Esophagus muscularis mucosa (tissue), 4 donors: ENCODE data around the gene JADE1. TPM values are rescaled to one million over a fixed set of nuclear protein-coding genes. Genes with fewer than 3 reads are reported as not detected.

Experiments
- DNase-seq: peaks from one replicate; pipeline ENCODE4 v3.0.0-alpha.2; 2017; ENCODE audit errors: extremely low spot score
- H3K27ac ChIP-seq, 4 donors: fragments of 200-600 bp; sonication (generic); replicated peaks in 1 of 4; 1 replicate in 3 of 4; 2 replicates in 1 of 4; pipeline ENCODE4 v1.5.1; 2016 to 2019; ENCODE audit warnings: mild to moderate bottlenecking in 1 of 4
- H3K27me3 ChIP-seq, 4 donors: fragments of 200-600 bp; sonication (generic); one replicate each; pipeline versions ENCODE4 v1.5.1 to v1.6.0; 2016 to 2019
- H3K36me3 ChIP-seq, 4 donors: fragments of 200-600 bp; sonication (generic); one replicate each; pipeline ENCODE4 v1.5.1; 2016 to 2019
- H3K4me1 ChIP-seq, 4 donors: fragments of 200-600 bp; sonication (generic); one replicate each; pipeline ENCODE4 v1.5.1; 2016 to 2019
- H3K4me3 ChIP-seq, 4 donors: fragments of 200-600 bp; sonication (generic); 1 replicate in 2 of 4; 2 replicates in 2 of 4; pipeline ENCODE4 v1.5.1; 2016 to 2019; ENCODE audit warnings: mild to moderate bottlenecking in 4 of 4, moderate library complexity in 1 of 4
- H3K9me3 ChIP-seq, 4 donors: fragments of 200-600 bp; sonication (generic); 1 replicate in 3 of 4; 2 replicates in 1 of 4; pipeline ENCODE4 v1.5.1; 2016 to 2019
- EP300 ChIP-seq: sonication (generic); formaldehyde crosslinking; IDR thresholded peaks from one replicate; pipeline ENCODE4 v1.6.1; 2017; ENCODE audit warnings: antibody characterized with exemption
- POLR2A ChIP-seq: fragments of 450-650 bp; IDR thresholded peaks from one replicate; pipeline ENCODE4 v1.6.1; 2017; ENCODE audit warnings: antibody characterized with exemption, moderate library complexity, mild to moderate bottlenecking, low read depth
- POLR2AphosphoS5 ChIP-seq, 2 donors: sonication (generic); formaldehyde crosslinking; IDR thresholded peaks; one replicate each; pipeline ENCODE4 v1.6.1; 2017; ENCODE audit warnings: antibody characterized with exemption in 2 of 2
- WGBS: methylation state at CpG from one replicate; pipeline ENCODE4 v1.1.5; 2018; 5-methylcytosine and 5-hydroxymethylcytosine counted together
- intact Hi-C: fragments of 100-400 bp; cut with DNase I; formaldehyde crosslinking; loops from one replicate; pipeline ENCODE4 v1.15.1; 2023
- total RNA-seq, 4 donors: library from RNA; depleted of rRNA; stranded (reverse); fragments of >200 nt; gene quantifications; one replicate each; pipeline versions ENCODE4 v1.1.0 to v1.2.1, GENCODE V29; 2016
- TF ChIP-seq, protein P1 (sequence below), 3 experiments: fragments of 200-600 bp in 2 of 3; fragments of 450-650 bp in 1 of 3; sonication (generic) in 2 of 3; IDR thresholded peaks; one replicate each; pipeline ENCODE4 v1.5.1; 2017 to 2019; ENCODE audit warnings: antibody characterized with exemption in 3 of 3, mild to moderate bottlenecking in 2 of 3, moderate library complexity in 1 of 3

JADE1 gene
- total RNA-seq, 4 donors from 2014 or later, result 40.8 to 60.1 (median 52.0) TPM

DNA sequence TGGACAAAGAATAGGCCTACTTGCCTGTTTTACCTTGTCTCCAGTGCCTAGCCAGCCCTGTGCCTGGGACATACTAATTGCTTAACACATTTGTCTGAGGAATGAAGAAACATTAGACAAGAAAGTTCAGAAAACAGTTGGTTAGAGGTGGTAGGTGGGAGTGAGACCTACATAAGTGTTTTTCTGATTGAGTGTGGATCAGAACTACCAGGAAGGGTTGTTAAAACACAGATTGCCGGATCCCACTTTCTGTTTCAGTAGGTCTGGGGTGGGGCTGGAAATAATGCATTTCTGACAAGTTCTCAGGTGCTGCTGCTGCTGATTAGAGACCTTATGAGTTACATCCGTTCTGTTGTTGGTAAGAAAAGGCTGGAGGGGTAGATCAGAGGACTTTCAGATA, 5.7 kb upstream of the JADE1 start:
- H3K4me3 ChIP-seq, result no peak overlapping the region
- no peaks in the 10 kb centered on the region for H3K27me3 ChIP-seq
- TF ChIP-seq POLR2AphosphoS5 (IDR thresholded peaks at IDR 0.05), result no peak
- TF ChIP-seq, protein P1, sequence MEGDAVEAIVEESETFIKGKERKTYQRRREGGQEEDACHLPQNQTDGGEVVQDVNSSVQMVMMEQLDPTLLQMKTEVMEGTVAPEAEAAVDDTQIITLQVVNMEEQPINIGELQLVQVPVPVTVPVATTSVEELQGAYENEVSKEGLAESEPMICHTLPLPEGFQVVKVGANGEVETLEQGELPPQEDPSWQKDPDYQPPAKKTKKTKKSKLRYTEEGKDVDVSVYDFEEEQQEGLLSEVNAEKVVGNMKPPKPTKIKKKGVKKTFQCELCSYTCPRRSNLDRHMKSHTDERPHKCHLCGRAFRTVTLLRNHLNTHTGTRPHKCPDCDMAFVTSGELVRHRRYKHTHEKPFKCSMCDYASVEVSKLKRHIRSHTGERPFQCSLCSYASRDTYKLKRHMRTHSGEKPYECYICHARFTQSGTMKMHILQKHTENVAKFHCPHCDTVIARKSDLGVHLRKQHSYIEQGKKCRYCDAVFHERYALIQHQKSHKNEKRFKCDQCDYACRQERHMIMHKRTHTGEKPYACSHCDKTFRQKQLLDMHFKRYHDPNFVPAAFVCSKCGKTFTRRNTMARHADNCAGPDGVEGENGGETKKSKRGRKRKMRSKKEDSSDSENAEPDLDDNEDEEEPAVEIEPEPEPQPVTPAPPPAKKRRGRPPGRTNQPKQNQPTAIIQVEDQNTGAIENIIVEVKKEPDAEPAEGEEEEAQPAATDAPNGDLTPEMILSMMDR (IDR thresholded peaks at IDR 0.05), result no peak
- TF ChIP-seq EP300, result no peak
- no peak for DNase-seq
- WGBS, result 91% methylated on average over 2 of the region's 2 CpGs
- H3K9me3 ChIP-seq, result no peaks in the 10 kb centered on the region
- H3K27ac ChIP-seq, result no peak overlapping the region
- no peaks in the 10 kb centered on the region for H3K36me3 ChIP-seq
- intact Hi-C loops, result no loop called here
- H3K4me1 ChIP-seq, result peaks cover 0 to 4% (median 2%) of the 10 kb centered on the region in 4 donors

DNA sequence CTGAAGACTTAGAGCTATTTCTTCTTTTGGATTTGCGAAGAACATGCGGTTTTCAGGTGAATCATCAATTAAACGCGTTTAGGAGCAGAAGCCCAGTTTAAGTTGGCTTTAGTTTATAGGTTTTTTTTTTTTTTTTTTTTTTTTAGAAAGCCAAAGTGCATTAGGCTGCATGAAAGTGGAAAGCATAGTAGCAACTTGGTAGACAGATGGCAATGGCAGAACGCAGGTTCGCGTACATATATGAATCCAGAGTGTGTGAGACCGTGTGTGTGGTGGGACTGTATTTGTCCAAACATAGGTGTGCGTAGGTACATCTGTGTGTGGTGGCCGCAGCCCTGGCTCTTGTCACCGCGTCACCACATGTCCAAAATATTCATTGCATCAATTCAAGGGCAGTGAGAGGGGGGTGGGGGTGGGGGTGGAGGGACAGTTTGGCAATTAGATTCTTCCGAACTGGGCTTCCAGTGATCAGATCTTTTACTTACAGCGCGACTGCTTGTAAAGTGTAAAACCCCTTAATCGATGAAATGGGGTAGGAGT, 901 bp downstream of the JADE1 start:
- DNase-seq, result no peak
- TF ChIP-seq EP300, result no peak
- TF ChIP-seq, protein P1 (IDR thresholded peaks at IDR 0.05), result no peak
- no peak for TF ChIP-seq POLR2AphosphoS5 (IDR thresholded peaks at IDR 0.05)
- TF ChIP-seq POLR2A, result no peak
- intact Hi-C loops, result loop anchor here (5.0 to 10.0 kb wide), 5 partner anchors 52 to 746 kb away; partner anchors contain the start of genes LARP1B and PGRMC2
- Histone ChIP-seq H3K27ac (peak overlapping the region; percentile 90 to 95 (median 93)), H3K27me3 (no peaks in the 10 kb centered on the region), H3K36me3 (no peaks in the 10 kb centered on the region), H3K9me3 (no peaks in the 10 kb centered on the region), H3K4me3 (peak overlapping the region; percentile 83 to 91 (median 87)), H3K4me1 (peaks cover 0 to 34% (median 25%) of the 10 kb centered on the region in 4 donors)
- WGBS, result 1% methylated on average over 16 of the region's 16 CpGs

DNA sequence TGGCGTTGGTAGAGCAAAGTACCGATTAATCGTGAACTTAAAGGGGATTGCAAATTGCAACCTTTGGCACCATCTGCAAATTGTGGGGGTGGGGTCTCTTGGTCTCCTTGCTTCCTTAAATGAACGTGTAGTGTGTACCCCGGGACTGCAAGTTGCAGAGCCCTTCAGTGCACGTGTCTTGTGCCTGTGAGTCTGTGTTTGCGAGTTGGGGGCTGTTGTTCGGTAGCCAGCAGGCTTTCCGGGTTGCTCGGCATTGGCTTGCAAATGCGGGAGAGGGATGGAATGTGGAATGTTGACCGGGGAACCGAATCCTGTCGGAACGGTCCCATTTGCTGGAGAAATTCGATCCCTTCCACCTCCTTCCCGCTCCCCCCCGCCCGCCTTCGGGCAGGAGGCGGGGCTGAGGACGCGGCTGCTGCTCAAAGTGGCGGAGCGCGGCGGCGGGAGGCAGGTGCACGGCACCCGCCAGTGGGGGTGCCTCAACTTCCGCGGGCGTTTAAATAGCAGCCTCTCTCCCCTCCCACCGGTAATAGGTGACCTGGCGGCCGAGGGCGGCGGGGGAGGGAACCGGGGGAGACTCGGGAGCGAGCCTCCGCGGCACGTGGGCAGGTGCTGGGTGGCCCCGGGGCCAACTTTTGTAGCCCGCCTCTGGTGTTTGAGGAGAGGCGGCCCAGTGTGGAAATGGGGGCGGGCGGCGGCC, 1.5 kb downstream of the JADE1 start:
- DNase-seq, result peak; percentile 94
- intact Hi-C loops, result loop anchor here (5.0 to 10.0 kb wide), 5 partner anchors 51 to 746 kb away; partner anchors contain the start of genes LARP1B and PGRMC2

DNA sequence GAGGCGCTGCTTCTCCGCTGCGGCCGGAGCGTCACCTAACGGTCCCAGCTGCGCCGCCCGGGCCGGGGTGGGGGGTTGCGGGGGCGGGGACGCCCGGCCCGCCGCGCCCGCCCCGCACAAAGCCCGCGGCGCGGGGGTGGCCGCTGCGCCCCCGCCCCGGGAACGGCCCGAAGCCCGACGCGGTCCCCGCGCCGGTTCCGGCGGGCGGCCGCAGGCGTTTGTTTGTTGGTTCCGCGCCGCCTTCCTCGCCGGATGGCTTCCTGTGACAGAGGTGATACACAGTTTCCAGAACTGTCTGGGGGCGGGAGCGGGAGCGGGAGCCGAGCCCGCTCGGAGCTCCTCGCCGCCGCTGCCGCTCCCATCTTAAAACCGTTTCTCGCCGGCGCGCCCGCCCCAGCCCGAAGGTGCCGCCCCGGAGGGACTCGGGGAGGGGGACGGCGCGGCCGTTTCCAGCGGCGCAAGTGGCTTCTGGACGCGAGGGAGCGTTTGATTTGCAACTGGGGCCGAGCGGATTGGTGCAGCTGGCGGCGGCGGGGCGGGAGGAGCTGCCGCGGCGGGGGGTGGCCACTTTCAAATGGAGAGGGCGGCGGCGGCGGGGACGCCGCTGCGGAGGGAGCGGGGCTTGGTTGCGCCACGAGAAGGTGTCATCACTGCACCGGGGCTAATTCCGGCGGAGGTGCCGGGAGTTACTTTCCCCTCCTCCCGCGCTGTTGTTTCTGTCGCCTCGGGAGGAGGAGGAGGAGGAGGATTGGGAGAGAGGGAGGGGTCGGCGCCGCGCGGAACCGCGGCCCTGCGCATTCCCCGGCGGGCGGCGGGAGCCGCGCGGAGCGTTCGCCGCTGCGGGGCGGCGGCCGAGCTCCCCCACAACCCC, 2.3 kb downstream of the JADE1 start:
- Histone ChIP-seq H3K36me3 (no peaks in the 10 kb centered on the region), H3K4me1 (peaks cover 6 to 38% (median 30%) of the 10 kb centered on the region in 4 donors), H3K4me3 (peak overlapping the region; percentile 83 to 91 (median 87)), H3K27ac (peak overlapping the region; percentile 90 to 95 (median 93)), H3K9me3 (no peaks in the 10 kb centered on the region), H3K27me3 (no peaks in the 10 kb centered on the region)
- WGBS, result no CpG with 5 or more reads among the region's 123 CpGs
- TF ChIP-seq POLR2A, result peak; percentile 68
- TF ChIP-seq EP300, result no peak
- TF ChIP-seq POLR2AphosphoS5 (IDR thresholded peaks at IDR 0.05), result peak; percentile 81 to 94
- intact Hi-C loops, result loop anchor here (5.0 to 10.0 kb wide), 5 partner anchors 50 to 747 kb away; partner anchors contain the start of genes LARP1B and PGRMC2
- DNase-seq, result peak; percentile 98

More for the DNA sequence above, 1.5 kb downstream of the JADE1 start:
- TF ChIP-seq POLR2A, result peak; percentile 41
- TF ChIP-seq EP300, result no peak
- TF ChIP-seq, protein P1 (IDR thresholded peaks at IDR 0.05), result no peak
- TF ChIP-seq POLR2AphosphoS5 (IDR thresholded peaks at IDR 0.05), result peak; percentile 71 to 82
- Histone ChIP-seq H3K27ac (peak overlapping the region; percentile 90 to 95 (median 93)), H3K4me3 (peak overlapping the region; percentile 83 to 91 (median 87)), H3K27me3 (no peaks in the 10 kb centered on the region), H3K4me1 (peaks cover 3 to 38% (median 30%) of the 10 kb centered on the region in 4 donors), H3K9me3 (no peaks in the 10 kb centered on the region), H3K36me3 (no peaks in the 10 kb centered on the region)
- 0% methylated on average over 30 of the region's 50 CpGs for WGBS
